HG03439 (cell line): ENCODE data around the gene NRDC.

Experiments used
- ATAC-seq: cut with Tn5 transposase; IDR thresholded peaks from one replicate; pipeline ENCODE4 v1.9.1; 2021; ENCODE audit warnings: mild to moderate bottlenecking, moderate library complexity; ENCODE audit not compliant: unreplicated experiment

NRDC gene

GRCh38 chr1:51784997-51785421 is 93.5 kb downstream of the NRDC start:
- no peak for ATAC-seq

DNA sequence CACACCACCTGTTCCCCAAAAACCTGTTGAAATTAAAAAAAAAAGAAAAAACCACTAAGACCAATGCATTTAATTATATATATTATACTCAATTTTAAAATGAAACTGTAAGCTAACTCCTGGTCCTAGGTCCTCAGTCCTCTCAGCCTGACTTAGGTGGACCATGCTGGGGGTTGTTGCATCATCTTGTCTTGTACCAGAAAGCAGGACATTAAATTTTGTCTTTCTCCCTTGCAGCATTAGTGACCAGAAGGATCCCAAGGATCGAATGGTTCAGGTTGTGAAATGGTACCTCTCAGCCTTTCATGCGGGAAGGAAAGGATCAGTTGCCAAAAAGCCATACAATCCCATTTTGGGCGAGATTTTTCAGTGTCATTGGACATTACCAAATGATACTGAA is 97.6 kb downstream of the NRDC start:
- no peak for ATAC-seq

- no peak for ATAC-seq
Observed at GRCh38 chr1:51776408-51776807, 102.1 kb downstream of the NRDC start.

DNA sequence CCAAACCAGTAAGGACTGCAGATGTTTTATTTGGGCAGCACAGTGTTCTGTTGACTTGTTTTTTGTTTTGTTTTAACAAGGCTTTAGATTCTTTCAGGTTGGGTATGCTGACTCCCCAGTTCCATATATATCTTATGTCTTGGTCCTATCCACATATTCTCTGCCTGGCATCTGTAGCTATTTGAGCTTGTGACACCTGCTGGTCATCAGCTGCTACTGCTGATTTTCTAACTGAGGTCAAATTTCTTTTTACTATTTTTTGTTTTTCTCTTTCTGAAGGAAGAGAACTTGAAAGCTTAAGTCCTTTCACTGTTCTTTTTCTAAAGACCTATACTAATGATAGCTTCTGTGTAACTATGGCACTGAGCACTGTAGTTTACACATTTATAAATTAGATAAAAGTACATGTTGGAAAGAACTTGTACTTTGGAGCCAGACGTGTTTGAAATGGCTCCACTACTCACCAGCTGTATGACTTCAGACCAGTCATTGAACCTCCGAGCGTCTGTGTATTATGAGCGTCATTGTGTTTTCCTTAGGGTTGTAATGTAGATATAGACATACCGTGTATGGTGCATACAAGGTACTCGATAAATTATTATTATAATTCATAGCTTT is 109.4 kb downstream of the NRDC start:
- ATAC-seq, result no peak

DNA sequence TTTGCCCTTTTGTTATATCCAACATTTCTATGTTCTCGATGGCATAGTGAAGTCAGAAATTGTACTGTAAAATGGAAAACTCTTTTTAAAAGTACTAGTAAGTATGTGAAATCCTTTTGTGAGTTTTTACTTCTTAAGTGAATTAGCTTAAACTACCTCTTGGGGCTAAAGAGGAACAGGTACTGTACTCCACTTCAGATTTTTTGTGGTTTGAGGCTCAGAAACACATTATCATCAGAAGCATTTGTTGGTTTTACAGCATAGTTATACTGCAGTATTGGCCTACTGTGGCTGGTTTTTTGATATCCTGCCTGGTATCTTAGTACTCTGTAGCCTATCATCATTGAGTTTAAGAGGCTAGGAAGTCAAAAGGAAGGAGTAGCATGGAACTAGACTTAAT is 117.2 kb downstream of the NRDC start:
- no peak for ATAC-seq

- no peak for ATAC-seq
Observed at GRCh38 chr1:51760872-51761271, 117.7 kb downstream of the NRDC start.

DNA sequence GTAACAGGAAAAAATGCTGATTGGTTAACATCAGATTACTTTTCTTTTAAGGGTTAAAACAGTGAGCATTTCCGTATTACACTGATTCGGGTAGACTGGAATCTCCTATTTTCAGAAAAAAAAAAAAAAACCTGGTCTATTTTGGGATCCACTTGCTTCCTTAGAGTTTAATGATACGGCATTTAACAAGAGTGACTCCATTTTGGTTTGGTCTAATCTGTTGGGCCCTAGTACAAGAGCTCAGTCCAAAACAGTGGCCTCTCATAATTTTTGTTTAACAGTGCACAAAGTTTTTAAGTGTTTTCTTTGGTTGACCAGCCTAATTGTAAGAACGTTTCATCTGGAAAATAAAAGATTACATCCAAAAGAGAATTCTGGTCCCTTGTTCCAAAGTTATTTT is 120.2 kb downstream of the NRDC start:
- no peak for ATAC-seq

GRCh38 chr1:51756290-51756689 is 122.2 kb downstream of the NRDC start:
- no peak for ATAC-seq

DNA sequence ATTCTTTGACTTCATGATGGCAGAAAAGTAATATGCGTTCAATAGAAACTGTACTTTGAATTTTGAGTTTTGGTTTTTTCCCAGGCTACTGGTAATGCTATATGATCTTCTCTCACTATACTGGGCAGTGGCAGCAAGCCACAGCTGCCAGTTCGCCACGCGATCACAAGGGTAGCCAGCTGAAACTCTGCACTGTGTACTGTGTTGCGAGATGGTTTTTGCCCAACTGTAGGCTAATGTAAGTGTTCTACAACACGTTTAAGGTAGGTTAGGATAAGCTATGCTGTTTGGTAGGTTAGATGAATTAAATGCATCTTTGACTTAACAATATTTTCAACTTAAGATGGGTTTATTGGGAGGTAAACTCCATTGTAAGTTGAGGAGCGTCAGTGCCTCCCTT is 123.1 kb downstream of the NRDC start:
- no peak for ATAC-seq

DNA sequence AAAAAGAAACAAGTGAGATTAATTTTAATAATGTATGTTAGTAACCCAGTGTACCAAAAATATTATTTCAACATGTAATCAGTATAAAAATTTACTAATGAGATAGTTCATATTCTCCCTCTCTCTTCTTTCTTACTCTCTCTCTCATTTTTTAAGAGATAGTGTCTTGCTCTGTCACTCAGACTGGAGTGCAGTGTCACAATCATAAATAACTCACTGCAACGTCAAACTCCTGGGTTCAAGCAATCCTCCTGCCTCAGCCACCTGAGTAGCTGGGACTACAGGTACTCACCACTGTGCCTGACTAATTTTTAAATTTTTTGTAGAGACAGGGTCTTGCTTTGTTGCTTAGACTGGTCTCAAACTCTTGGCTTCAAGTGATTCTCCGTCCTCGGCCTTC is 123.9 kb downstream of the NRDC start:
- no peak for ATAC-seq

- ATAC-seq, result no peak
Observed at GRCh38 chr1:51753969-51754368, 124.6 kb downstream of the NRDC start.

GRCh38 chr1:51752073-51752948 is 126.2 kb downstream of the NRDC start:
- no peak for ATAC-seq

DNA sequence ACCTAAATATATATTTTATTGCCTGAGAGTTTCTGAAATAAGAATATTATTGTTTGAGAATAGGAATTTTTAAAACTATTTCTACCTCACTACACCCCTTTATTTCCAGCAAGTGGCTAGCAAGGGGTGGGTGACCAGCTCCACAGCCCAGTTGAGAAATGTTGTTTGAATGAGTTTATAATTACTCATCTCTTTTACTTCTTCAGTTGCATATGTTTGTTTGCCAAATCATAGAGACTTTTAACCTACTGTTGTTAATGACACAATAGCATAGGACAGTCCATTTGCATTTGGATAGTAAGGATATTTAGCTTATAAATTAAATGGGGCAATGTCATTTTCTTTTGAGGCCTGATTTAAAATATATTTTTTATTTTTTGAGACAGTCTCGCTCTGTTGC is 127.8 kb downstream of the NRDC start:
- no peak for ATAC-seq

DNA sequence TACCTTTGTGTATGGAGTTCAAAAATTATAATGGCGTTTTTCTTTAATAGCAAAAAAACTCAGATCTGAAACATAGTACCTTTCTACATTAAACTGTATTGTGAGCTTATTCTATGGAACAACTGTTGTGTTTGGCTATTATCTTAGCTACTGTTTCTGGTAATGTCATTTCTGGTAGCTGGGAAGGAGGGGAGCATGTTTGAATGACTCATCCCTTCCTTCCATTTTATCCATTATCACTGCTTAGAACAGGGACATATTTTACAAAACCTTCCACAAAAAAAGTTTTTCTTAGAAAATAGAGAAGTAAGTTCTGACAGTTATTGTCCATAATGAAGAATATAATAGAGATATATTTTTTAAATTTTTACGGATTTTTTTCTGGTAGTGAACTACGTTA is 128.3 kb downstream of the NRDC start:
- ATAC-seq, result no peak

DNA sequence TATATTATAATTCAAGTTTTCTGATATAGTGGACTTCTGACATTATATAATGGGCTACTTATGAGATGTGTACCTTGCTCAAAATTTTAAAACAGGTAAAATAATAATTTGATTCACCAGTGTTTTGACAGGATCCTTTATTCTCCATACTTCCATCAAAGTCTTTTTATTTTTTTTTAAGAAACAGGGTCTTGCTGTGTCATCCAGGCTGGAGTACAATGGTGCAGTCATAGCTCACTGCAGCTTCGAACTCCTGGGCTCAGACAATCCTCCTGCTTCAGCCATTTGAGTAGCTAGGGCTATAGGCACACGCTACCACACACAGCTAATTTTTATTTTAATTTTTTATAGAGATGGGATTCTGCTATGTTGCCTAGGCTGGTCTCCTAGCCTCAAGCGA is 129.4 kb downstream of the NRDC start:
- no peak for ATAC-seq

GRCh38 chr1:51745304-51745570 is 133.3 kb downstream of the NRDC start:
- ATAC-seq, result no peak

GRCh38 chr1:51744506-51745303 is 133.8 kb downstream of the NRDC start:
- no peak for ATAC-seq

DNA sequence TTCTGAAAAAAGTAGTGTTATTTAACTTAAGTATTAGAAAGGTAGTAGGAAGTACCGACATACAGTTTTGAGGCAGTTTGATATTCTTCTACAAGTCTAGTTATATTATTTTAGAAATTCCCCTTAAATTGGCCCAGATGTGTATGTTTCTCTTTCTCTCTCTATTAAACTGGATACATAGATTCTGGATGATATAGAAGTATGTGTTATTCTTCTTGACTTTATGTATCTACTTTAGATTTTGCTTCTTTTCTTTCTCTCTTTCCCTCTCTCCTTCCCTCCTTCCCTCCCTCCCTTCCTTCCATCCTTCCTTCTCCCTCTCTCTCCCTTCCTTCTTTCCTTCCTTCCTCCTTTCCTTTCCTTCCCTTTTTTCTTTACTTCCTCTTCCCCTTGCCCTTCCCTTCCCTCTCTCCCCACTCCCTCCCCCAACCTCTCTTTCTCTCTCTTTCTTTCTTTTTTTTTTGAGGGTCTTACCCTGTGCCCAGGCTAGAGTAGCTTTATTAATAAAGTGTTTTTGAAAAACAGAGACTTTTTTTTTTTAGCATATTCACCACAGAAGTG is 137.3 kb downstream of the NRDC start:
- no peak for ATAC-seq

GRCh38 chr1:51740652-51741051 is 137.9 kb downstream of the NRDC start:
- ATAC-seq, result no peak
